D721Med (cell line): ENCODE results near the gene UBASH3A.

Experiments
- DNase-seq: peaks from one replicate; pipeline ENCODE4 v3.0.0; 2011; ENCODE audit warnings: low spot score; ENCODE audit not compliant: insufficient read length
- FAIRE-seq: peaks from 2 replicates; lab custom pipeline; 2011; peaks lifted over from hg19 to GRCh38; lab: Jason Lieb, UNC
- CTCF ChIP-seq: IDR thresholded peaks from 2 replicates; pipeline ENCODE4 v1.5.1; 2012; ENCODE audit warnings: mild to moderate bottlenecking, control low read depth; ENCODE audit not compliant: insufficient read depth; ENCODE audit errors: missing control alignments

UBASH3A gene

GRCh38 chr21:42496120-42496838, 92.6 kb downstream of the UBASH3A start, which contains the start of gene RSPH1:
Gene RSPH1, minus strand, starts transcription at chr21:42496224. Its CDS starts 38 bp downstream, at chr21:42496186.
- FAIRE-seq, result no peak
- TF ChIP-seq CTCF, result peak; percentile 15
- peak; percentile 93 for DNase-seq

- TF ChIP-seq CTCF, result no peak
- no peak for DNase-seq
- no peak for FAIRE-seq
Observed at GRCh38 chr21:42496839-42497202, 93.1 kb downstream of the UBASH3A start.
